K562 (cell line): ENCODE results near the gene GGCT. TPM values are rescaled to one million over a fixed set of nuclear protein-coding genes. Genes with fewer than 3 reads are reported as not detected.

Source experiments
- ATAC-seq: fragments of 200-7000 bp; cut with Tn5 transposase; 3 replicates; pipeline ENCODE4 v1.9.1; 2020; ENCODE audit warnings: moderate library complexity
- BruUV-seq: library from RNA; stranded (reverse); fragments of 400-500 nt; replicated peaks from 2 replicates; lab custom pipeline; 2021; lab: Mats Ljungman, UMichigan
- CTCF ChIA-PET: fragments of 300-600 bp; formaldehyde crosslinking; extraction: SDS; loops from one replicate; lab custom pipeline; 2021; ENCODE audit warnings: low intra/inter-chr PET ratio; lab: Yijun Ruan, JAX
- POLR2A ChIA-PET: fragments of 300-600, 350-650 bp; sonication (Branson Sonifier 250); formaldehyde crosslinking; extraction: SDS; loops from one replicate; lab custom pipeline; 2021; ENCODE audit warnings: antibody characterized with exemption, inconsistent platforms; lab: Yijun Ruan, JAX
- DNase-seq, 4 experiments: peaks; one replicate each; pipeline versions ENCODE4 v3.0.0 to v3.0.0-alpha.2; 2011 to 2018; ENCODE audit warnings: low spot score in 3 of 4, mixed read lengths in 3 of 4; ENCODE audit errors: extremely low read depth in 1 of 4
- FAIRE-seq: peaks from 2 replicates; lab custom pipeline; 2011; peaks lifted over from hg19 to GRCh38; lab: Jason Lieb, UNC
- H2AFZ ChIP-seq: 2 replicates; pipeline ENCODE4 v1.6.0; 2011; ENCODE audit warnings: low read depth, low read length, control low read depth, inconsistent platforms
- H3K27ac ChIP-seq: fragments of 200-600 bp; 3 replicates; pipeline ENCODE4 v1.8.0; 2011; ENCODE audit warnings: low read depth, mild to moderate bottlenecking, control low read depth, inconsistent platforms, low read length, moderate library complexity, mixed read lengths; ENCODE audit errors: extremely low read depth
- H3K27me3 ChIP-seq, 2 experiments: fragments of 300-600 bp in 1 of 2; 2 replicates in 1 of 2; 3 replicates in 1 of 2; pipeline versions ENCODE4 v1.6.0 to v1.8.0; 2011; ENCODE audit warnings: inconsistent platforms in 2 of 2, low read length in 2 of 2, mild to moderate bottlenecking in 1 of 2, mixed read lengths in 1 of 2, moderate library complexity in 1 of 2; ENCODE audit not compliant: control insufficient read depth in 2 of 2, insufficient read depth in 2 of 2
- H3K36me3 ChIP-seq: fragments of 300-600 bp; 3 replicates; pipeline ENCODE4 v1.8.0; 2011; ENCODE audit warnings: mild to moderate bottlenecking, low read length, inconsistent platforms; ENCODE audit not compliant: control insufficient read depth, insufficient read depth
- H3K4me1 ChIP-seq, 2 experiments: fragments of 200-600 bp in 1 of 2; replicated peaks in 1 of 2; 2 replicates in 1 of 2; 3 replicates in 1 of 2; pipeline versions ENCODE4 v1.5.1 to v1.8.0; 2011; ENCODE audit warnings: inconsistent platforms in 2 of 2, low read length in 2 of 2, mild to moderate bottlenecking in 1 of 2, mixed read lengths in 1 of 2, moderate library complexity in 1 of 2; ENCODE audit not compliant: control insufficient read depth in 2 of 2, insufficient read depth in 2 of 2
- H3K4me2 ChIP-seq: 2 replicates; pipeline ENCODE4 v1.6.1; 2011; ENCODE audit warnings: low read length, control low read depth, inconsistent platforms, mixed read lengths; ENCODE audit not compliant: insufficient read depth
- H3K4me3 ChIP-seq: fragments of 200-600 bp; sonication (generic), shearing (Covaris generic); 2 replicates; pipeline ENCODE4 v1.5.1; 2016; ENCODE audit warnings: control low read depth, inconsistent platforms
- H3K79me2 ChIP-seq: fragments of 200-600 bp; 3 replicates; pipeline ENCODE4 v1.8.0; 2011; ENCODE audit warnings: low read length, inconsistent platforms; ENCODE audit not compliant: control insufficient read depth, insufficient read depth
- H3K9ac ChIP-seq, 2 experiments: 2 replicates each; pipeline versions ENCODE4 v1.6.0 to v1.6.1; 2011; ENCODE audit warnings: low read depth in 2 of 2, low read length in 2 of 2, control low read depth in 1 of 2, inconsistent platforms in 1 of 2, mild to moderate bottlenecking in 1 of 2, mixed read lengths in 1 of 2; ENCODE audit not compliant: insufficient read depth in 1 of 2
- H3K9me1 ChIP-seq: one replicate; pipeline ENCODE4 v1.6.0; 2011; ENCODE audit warnings: inconsistent platforms, mild to moderate bottlenecking, low read length, moderate library complexity; ENCODE audit not compliant: control insufficient read depth, insufficient read depth
- H3K9me3 ChIP-seq: replicated peaks from 2 replicates; pipeline ENCODE4 v1.5.1; 2011; ENCODE audit warnings: low read depth, low read length, inconsistent platforms; ENCODE audit not compliant: control insufficient read depth, insufficient read depth
- H4K20me1 ChIP-seq: replicated peaks from 2 replicates; pipeline ENCODE4 v1.6.1; 2011; ENCODE audit warnings: low read length, inconsistent platforms, mixed read lengths; ENCODE audit not compliant: control insufficient read depth, insufficient read depth
- ARID4B ChIP-seq: sonication (generic); formaldehyde crosslinking; IDR thresholded peaks from 2 replicates; pipeline ENCODE4 v1.8.0; 2022; ENCODE audit warnings: mild to moderate bottlenecking, missing genetic modification reagents
- CBFA2T3 ChIP-seq: fragments of 450-650 bp; IDR thresholded peaks from 2 replicates; pipeline ENCODE4 v1.6.1; 2017
- DIDO1 ChIP-seq: fragments of 450-650 bp; IDR thresholded peaks from 2 replicates; pipeline ENCODE4 v1.6.1; 2016; ENCODE audit warnings: low read depth, missing biosample characterization, missing genetic modification characterization
- EGR1 ChIP-seq: fragments of 450-650 bp; conservative IDR thresholded peaks from 2 replicates; pipeline ENCODE4 v1.6.1; 2017; ENCODE audit warnings: mild to moderate bottlenecking
- KDM1A ChIP-seq, 2 experiments: fragments of 450-650 bp; IDR thresholded peaks; 2 replicates each; pipeline ENCODE4 v1.6.1; 2016; ENCODE audit warnings: mild to moderate bottlenecking in 2 of 2
- POLR2G ChIP-seq: fragments of 200-400 bp; formaldehyde crosslinking; IDR thresholded peaks from 2 replicates; pipeline ENCODE4 v1.6.1; 2017; ENCODE audit warnings: low read depth, mild to moderate bottlenecking, antibody characterized with exemption, low read length, moderate library complexity
- SMC3 ChIP-seq: conservative IDR thresholded peaks from 2 replicates; pipeline ENCODE4 v1.6.1; 2011; ENCODE audit warnings: low read depth, low read length, improper control_type of control experiment; ENCODE audit not compliant: insufficient read depth
- SREBF2 ChIP-seq: sonication (generic); formaldehyde crosslinking; IDR thresholded peaks from 2 replicates; pipeline ENCODE4 v1.4.0; 2020; ENCODE audit warnings: mild to moderate bottlenecking, missing genetic modification reagents
- U2AF1 ChIP-seq: fragments of 200-400 bp; formaldehyde crosslinking; optimal IDR thresholded peaks from 2 replicates; pipeline ENCODE3; 2017; ENCODE audit warnings: mild to moderate bottlenecking, low read depth, low read length, moderate library complexity
- ZNF77 ChIP-seq: fragments of 250-450 bp; sonication (Bioruptor Pico); IDR thresholded peaks from 2 replicates; pipeline ENCODE4 v1.5.0; 2020
- WGBS: fragments of 100-300 bp; shearing (Covaris generic); methylation state at CpG from one replicate; pipeline ENCODE4 v1.1.6; 2016; ENCODE audit warnings: low coverage, mixed read lengths; ENCODE audit not compliant: insufficient coverage; ENCODE audit errors: missing lambda C conversion rate; 5-methylcytosine and 5-hydroxymethylcytosine counted together
- in situ Hi-C: fragments of 300-500 bp; cut with MboI; formaldehyde crosslinking; loops from 4 replicates; pipeline ENCODE4 v1.15.0; 2018; ENCODE audit warnings: inconsistent platforms, mixed read lengths
- intact Hi-C: fragments of 100-400 bp; cut with micrococcal nuclease; formaldehyde crosslinking; loops from 2 replicates; pipeline ENCODE4 v1.14.2; 2022
- polyA plus RNA-seq, 8 experiments: library from polyadenylated mRNA; depleted of rRNA in 4 of 8; stranded (reverse) in 5 of 8; unstranded in 3 of 8; fragments of >200 nt; fragmentation: Nextera tagmentation in 2 of 8; fragmentation: Illumina TruSeq in 1 of 8; extraction: Ambion mirVana in 2 of 8; extraction: Trizol in 1 of 8; gene quantifications; 2 replicates each; pipeline versions ENCODE4 v1.2.1 to v1.2.3, GENCODE V29; 2011 to 2014; ENCODE audit warnings: inconsistent platforms in 1 of 8, missing spikeins in 1 of 8
- total RNA-seq, 7 experiments: library from RNA; depleted of rRNA in 6 of 7; stranded (reverse); fragments of >200 nt in 6 of 7; fragmentation: Illumina TruSeq in 2 of 7; extraction: Trizol in 2 of 7; gene quantifications; 2 replicates each; pipeline versions ENCODE4 v1.2.1 to v1.2.3, GENCODE V29; 2011 to 2021; ENCODE audit warnings: low replicate concordance in 1 of 7

Gene GGCT
- total and polyA plus RNA-seq, 9 of the 15 experiments (the other 6 are each of a cell fraction or from before 2014, with no cell fraction given) = 79.0 to 349 (median 136) TPM

GRCh38 chr7:30475580-30475979 is 29.0 kb downstream of the GGCT start:
- no peak overlapping the region for H3K9ac ChIP-seq
- WGBS = 32% methylated on average over 6 of the region's 6 CpGs
- no peak overlapping the region for H3K4me3 ChIP-seq
- no peak for ATAC-seq
- no peak for DNase-seq
- H3K27ac ChIP-seq = no peak overlapping the region
- CTCF ChIA-PET = no interaction called here
- intact Hi-C loops (no loop called here), in situ Hi-C loops (no loop called here)
- H3K27me3 ChIP-seq = no peaks in the 10 kb centered on the region
- no peak overlapping the region for H3K4me2 ChIP-seq
- H3K9me3 ChIP-seq = no peaks in the 10 kb centered on the region
- BruUV-seq = no TSS peak
- H3K79me2 ChIP-seq = peaks cover 5% of the 10 kb centered on the region; the same call in 1 of the 3 replicates
- H3K9me1 ChIP-seq = peaks cover 3% of the 10 kb centered on the region
- no peak overlapping the region for H2AFZ ChIP-seq
- H4K20me1 ChIP-seq = peaks cover 4% of the 10 kb centered on the region; the same call in 1 of the 2 replicates
- TF ChIP-seq CBFA2T3 (peak; percentile 47), KDM1A (IDR thresholded peaks at IDR 0.05) (peak in 1 of 2 experiments; percentile 26; a peak in 1 of 4 replicates), POLR2G (no peak)
- H3K36me3 ChIP-seq = no peaks in the 10 kb centered on the region
- POLR2A ChIA-PET = no interaction called here
- peaks cover 18 to 34% of the 10 kb centered on the region in 2 experiments for H3K4me1 ChIP-seq
- FAIRE-seq = peak; percentile 46

- in situ Hi-C loops = no loop called here
- CTCF ChIA-PET = no interaction called here
- TF ChIP-seq EGR1 (no peak), ARID4B (CRISPR knock-in tag) (no peak), SMC3 (no peak), ZNF77 (CRISPR knock-in tag) (no peak), U2AF1 (no peak), DIDO1 (no peak), SREBF2 (CRISPR knock-in tag) (no peak)
- TF ChIP-seq, all 486 proteins: peak for 0
- Histone ChIP-seq H2AFZ (no peak overlapping the region), H3K4me1 (peaks cover 20 to 41% of the 10 kb centered on the region in 2 experiments), H4K20me1 (peaks cover 4% of the 10 kb centered on the region; the same call in 1 of the 2 replicates), H3K4me2 (no peak overlapping the region), H3K4me3 (no peak overlapping the region), H3K79me2 (peaks cover 5% of the 10 kb centered on the region; the same call in 1 of the 3 replicates), H3K36me3 (no peaks in the 10 kb centered on the region), H3K27me3 (no peaks in the 10 kb centered on the region), H3K9me1 (peaks cover 3% of the 10 kb centered on the region), H3K9ac (no peak overlapping the region), H3K27ac (no peak overlapping the region), H3K9me3 (no peaks in the 10 kb centered on the region)
- FAIRE-seq (no peak), DNase-seq (no peak), ATAC-seq (no peak)
- BruUV-seq = no TSS peak
- 38% methylated on average over 2 of the region's 2 CpGs for WGBS
- intact Hi-C loops = no loop called here
- POLR2A ChIA-PET = no interaction called here
These were observed 29.7 kb downstream of the GGCT start for GRCh38 chr7:30474893-30475292.
